ENCODE results near the gene INPP5B.
A peak's percentile ranks its signal among the peaks of the same experiment; 100 is the strongest.

Gene INPP5B

GRCh38 chr1:37828410-37829074 lies 118.3 kb downstream of the INPP5B start:
- no peak for DNase-seq

DNA sequence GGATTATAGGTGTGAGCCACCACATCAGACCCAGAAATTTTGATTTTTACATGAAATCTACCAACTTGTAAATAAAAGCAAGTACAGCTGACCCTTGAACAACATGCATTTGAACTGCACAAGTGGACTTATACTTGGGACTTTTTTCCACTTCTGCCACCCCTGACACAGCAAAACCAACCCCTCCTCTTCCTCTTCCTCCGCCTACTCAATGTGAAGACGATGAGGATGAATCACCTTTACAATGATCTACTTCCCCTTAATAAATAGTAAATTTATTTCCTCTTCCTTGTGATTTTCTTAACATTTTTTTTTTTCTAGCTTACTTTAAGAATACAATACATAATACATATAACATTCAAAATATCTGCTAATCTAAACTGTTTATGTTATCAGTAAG lies 121.3 kb downstream of the INPP5B start:
- no peak for DNase-seq

- DNase-seq: no peak
Measured at GRCh38 chr1:37824001-37824400, 122.9 kb downstream of the INPP5B start.

DNA sequence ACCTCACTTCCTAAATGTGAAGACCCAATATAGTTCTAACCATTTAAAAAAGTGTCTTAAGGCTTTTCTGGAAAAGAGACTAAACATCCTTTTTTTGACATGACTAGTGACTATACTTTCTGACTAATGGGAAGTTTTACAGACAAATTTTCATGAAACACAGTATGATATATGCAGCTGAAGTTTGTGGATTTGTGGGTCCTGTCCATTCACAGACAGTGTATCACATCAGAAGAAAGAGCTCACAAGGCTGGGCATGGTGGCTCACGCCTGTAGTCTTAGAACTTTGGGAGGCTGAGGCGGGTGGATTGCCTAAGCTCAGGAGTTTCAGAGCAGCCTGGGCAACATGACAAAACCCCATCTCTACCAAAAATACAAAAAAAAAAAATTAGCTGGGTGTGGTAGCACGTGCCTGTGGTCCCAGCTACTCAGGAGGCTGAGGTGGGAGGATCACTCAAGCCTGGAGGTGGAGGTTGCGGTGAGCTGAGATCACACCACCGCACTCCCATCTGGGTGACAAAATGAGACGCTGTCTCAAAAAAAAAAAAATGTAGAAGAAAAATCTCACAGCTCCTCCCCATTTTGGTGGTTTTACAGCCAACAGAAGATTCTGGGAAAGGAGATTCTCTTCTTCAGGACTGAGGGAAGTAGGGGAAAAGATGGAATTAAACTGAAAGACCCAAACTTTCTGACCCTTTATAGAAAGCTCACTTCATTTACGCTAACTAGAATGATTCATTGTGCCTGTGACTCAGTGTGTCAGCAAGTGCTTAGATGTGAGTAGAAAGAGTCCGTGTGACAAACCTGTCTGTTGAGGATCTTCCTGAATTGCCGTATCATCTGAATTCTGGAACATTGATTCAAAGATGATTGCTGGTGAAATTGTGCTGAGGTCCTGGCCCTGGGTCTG lies 123.7 kb downstream of the INPP5B start:
- DNase-seq: no peak

GRCh38 chr1:37821481-37821880 lies 125.4 kb downstream of the INPP5B start:
- no peak for DNase-seq

DNA sequence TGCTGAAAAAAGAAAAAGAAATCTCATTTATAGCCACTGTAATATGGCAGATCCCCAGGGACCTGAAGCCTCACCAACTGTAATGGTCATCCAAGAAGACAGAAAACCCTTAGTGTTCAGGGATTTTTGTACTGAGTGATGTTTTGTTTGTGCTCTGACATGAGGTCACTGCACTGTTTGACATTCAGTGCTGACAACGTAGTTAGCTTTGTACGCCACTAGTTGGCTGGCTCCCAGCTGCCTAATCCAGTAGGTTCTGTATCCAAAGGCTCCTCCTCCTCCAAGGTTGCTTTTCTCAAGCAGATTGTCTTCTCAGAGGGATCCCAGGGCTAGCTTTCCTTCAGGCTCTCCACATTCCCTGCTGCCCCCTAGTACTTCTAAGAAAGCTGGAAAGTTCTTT lies 129.4 kb downstream of the INPP5B start:
- no peak for DNase-seq

- DNase-seq: no peak
Measured at GRCh38 chr1:37814252-37814651, 132.6 kb downstream of the INPP5B start.

DNA sequence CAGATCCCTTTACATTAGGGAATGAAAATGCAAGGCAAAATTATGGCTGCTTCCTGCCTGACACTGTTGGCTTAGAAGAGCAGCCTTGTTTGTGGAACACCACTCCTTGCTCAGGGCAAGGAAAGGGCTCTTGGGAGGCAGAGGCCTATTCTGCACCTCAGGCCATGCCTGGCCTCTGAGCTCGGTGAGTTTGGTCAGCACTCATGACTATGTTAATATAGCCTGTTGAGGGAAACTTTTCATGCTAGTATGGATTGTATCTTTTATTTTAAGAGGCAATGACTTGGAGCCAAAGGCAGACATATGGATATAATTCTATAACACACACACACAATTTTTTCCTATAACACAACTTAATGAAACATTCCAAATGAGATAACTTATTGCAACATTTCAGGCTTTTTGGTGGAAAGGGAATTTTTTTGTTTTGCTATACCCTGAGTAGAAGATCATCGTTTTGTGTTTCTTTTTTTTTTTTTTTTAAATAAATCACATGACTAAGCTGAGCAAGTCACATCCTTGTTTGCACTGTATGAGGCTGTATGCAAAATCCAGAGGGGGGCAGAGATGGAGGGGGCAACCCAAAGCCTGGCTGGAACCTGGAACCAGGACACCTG lies 133.2 kb downstream of the INPP5B start:
- no peak for DNase-seq

GRCh38 chr1:37811027-37811655 lies 135.7 kb downstream of the INPP5B start:
- DNase-seq: peak; percentile 70
